Vagina (tissue), 2 donors: ENCODE data around the gene ITGA11. TPM values are rescaled to one million over a fixed set of nuclear protein-coding genes. Genes with fewer than 3 reads are reported as not detected.

Experiments
- DNase-seq, 2 donors: peaks; one replicate each; pipeline ENCODE4 v3.0.0-alpha.2; 2017; ENCODE audit errors: extremely low spot score in 2 of 2
- H3K27ac ChIP-seq: fragments of 200-600 bp; sonication (generic); one replicate; pipeline ENCODE4 v1.5.1; 2019
- H3K27me3 ChIP-seq: fragments of 200-600 bp; sonication (generic); one replicate; pipeline ENCODE4 v1.5.1; 2019
- H3K36me3 ChIP-seq, 2 donors: fragments of 200-600 bp; sonication (generic); one replicate each; pipeline ENCODE4 v1.5.1; 2017 to 2019
- H3K4me1 ChIP-seq: fragments of 200-600 bp; sonication (generic); one replicate; pipeline ENCODE4 v1.5.1; 2019
- H3K4me3 ChIP-seq, 2 donors: fragments of 200-600 bp; sonication (generic); 1 replicate in 1 of 2; 2 replicates in 1 of 2; pipeline ENCODE4 v1.5.1; 2016 to 2019
- H3K9me3 ChIP-seq: fragments of 200-600 bp; sonication (generic); one replicate; pipeline ENCODE4 v1.5.1; 2019
- POLR2A ChIP-seq, 2 donors: fragments of 450-650 bp; IDR thresholded peaks; one replicate each; pipeline ENCODE4 v1.6.1; 2017; ENCODE audit warnings: antibody characterized with exemption in 2 of 2, mild to moderate bottlenecking in 2 of 2, moderate library complexity in 2 of 2
- POLR2AphosphoS5 ChIP-seq, 2 donors: sonication (generic); formaldehyde crosslinking; IDR thresholded peaks; one replicate each; pipeline ENCODE4 v1.9.0; 2017; ENCODE audit warnings: antibody characterized with exemption in 2 of 2, mild to moderate bottlenecking in 2 of 2, low read depth in 1 of 2; ENCODE audit not compliant: insufficient read depth in 1 of 2
- intact Hi-C: fragments of 100-400 bp; cut with DNase I; formaldehyde crosslinking; loops from one replicate; pipeline ENCODE4 v1.15.1; 2023
- total RNA-seq: library from RNA; depleted of rRNA; stranded (reverse); fragments of >200 nt; gene quantifications from one replicate; pipeline ENCODE4 v1.2.3, GENCODE V29; 2016
- TF ChIP-seq, protein P1 (sequence below), 3 experiments: fragments of 450-650 bp in 2 of 3; fragments of 200-600 bp in 1 of 3; sonication (generic) in 1 of 3; IDR thresholded peaks; one replicate each; pipeline ENCODE4 v1.5.1; 2017 to 2019; ENCODE audit warnings: antibody characterized with exemption in 3 of 3, mild to moderate bottlenecking in 2 of 3, moderate library complexity in 2 of 3

Gene ITGA11
- total RNA-seq, 1 donor from 2014 or later = 15.5 TPM

DNA sequence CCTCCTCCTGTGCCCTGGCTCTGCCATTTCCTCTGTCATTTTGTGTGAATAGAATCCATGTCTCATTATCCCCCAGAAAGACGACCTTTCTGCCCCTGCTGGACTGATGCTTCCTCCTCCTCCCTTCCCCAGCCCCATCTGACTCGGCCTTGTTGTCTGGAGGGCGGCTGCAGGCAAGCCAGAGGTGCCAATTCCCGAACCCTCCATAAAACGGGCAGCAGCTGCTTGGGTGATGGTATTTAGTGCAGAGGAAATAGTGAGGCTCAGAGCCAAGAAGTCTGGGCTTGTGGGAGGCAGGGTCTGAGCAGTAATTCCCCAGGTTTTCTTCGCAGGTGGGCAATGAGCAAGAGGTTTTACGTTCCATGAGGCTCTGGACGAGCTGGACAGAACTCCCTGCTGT is 71.2 kb downstream of the ITGA11 start:
- DNase-seq = no peak
- Histone ChIP-seq H3K27ac (no peak overlapping the region), H3K36me3 (peaks cover 0 to 5% of the 10 kb centered on the region in 2 donors), H3K4me1 (peaks cover 28% of the 10 kb centered on the region), H3K4me3 (no peak overlapping the region), H3K27me3 (no peaks in the 10 kb centered on the region), H3K9me3 (no peaks in the 10 kb centered on the region)
- intact Hi-C loops = no loop called here
- TF ChIP-seq, protein P1, sequence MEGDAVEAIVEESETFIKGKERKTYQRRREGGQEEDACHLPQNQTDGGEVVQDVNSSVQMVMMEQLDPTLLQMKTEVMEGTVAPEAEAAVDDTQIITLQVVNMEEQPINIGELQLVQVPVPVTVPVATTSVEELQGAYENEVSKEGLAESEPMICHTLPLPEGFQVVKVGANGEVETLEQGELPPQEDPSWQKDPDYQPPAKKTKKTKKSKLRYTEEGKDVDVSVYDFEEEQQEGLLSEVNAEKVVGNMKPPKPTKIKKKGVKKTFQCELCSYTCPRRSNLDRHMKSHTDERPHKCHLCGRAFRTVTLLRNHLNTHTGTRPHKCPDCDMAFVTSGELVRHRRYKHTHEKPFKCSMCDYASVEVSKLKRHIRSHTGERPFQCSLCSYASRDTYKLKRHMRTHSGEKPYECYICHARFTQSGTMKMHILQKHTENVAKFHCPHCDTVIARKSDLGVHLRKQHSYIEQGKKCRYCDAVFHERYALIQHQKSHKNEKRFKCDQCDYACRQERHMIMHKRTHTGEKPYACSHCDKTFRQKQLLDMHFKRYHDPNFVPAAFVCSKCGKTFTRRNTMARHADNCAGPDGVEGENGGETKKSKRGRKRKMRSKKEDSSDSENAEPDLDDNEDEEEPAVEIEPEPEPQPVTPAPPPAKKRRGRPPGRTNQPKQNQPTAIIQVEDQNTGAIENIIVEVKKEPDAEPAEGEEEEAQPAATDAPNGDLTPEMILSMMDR (IDR thresholded peaks at IDR 0.05) = no peak
- no peak for TF ChIP-seq POLR2AphosphoS5 (IDR thresholded peaks at IDR 0.05; ENCODE audit: insufficient read depth in 1 of 2, low read depth in 1 of 2)

- Histone ChIP-seq H3K4me1 (peaks cover 31% of the 10 kb centered on the region), H3K36me3 (peaks cover 0 to 5% of the 10 kb centered on the region in 2 donors), H3K27me3 (no peaks in the 10 kb centered on the region), H3K9me3 (no peaks in the 10 kb centered on the region), H3K4me3 (no peak overlapping the region), H3K27ac (no peak overlapping the region)
- no peak for DNase-seq
- no peak for TF ChIP-seq POLR2AphosphoS5 (IDR thresholded peaks at IDR 0.05; ENCODE audit: insufficient read depth in 1 of 2, low read depth in 1 of 2)
- TF ChIP-seq, protein P1 (IDR thresholded peaks at IDR 0.05) = no peak
- intact Hi-C loops = no loop called here
Measured at GRCh38 chr15:68356778-68357177, 75.2 kb downstream of the ITGA11 start.

GRCh38 chr15:68354923-68355322 is 77.0 kb downstream of the ITGA11 start:
- TF ChIP-seq POLR2AphosphoS5 (IDR thresholded peaks at IDR 0.05; ENCODE audit: insufficient read depth in 1 of 2, low read depth in 1 of 2) (no peak), POLR2A (IDR thresholded peaks at IDR 0.05) (no peak)
- TF ChIP-seq, protein P1 (IDR thresholded peaks at IDR 0.05) = no peak
- Histone ChIP-seq H3K4me3 (no peak overlapping the region), H3K9me3 (no peaks in the 10 kb centered on the region), H3K27me3 (no peaks in the 10 kb centered on the region), H3K36me3 (peaks cover 0 to 5% of the 10 kb centered on the region in 2 donors), H3K27ac (peak overlapping the region; percentile 4), H3K4me1 (peaks cover 24% of the 10 kb centered on the region)
- intact Hi-C loops = no loop called here
- DNase-seq = no peak

GRCh38 chr15:68354268-68354667 is 77.7 kb downstream of the ITGA11 start:
- intact Hi-C loops = no loop called here
- TF ChIP-seq POLR2A (IDR thresholded peaks at IDR 0.05) (no peak), POLR2AphosphoS5 (IDR thresholded peaks at IDR 0.05; ENCODE audit: insufficient read depth in 1 of 2, low read depth in 1 of 2) (no peak)
- TF ChIP-seq, protein P1 (IDR thresholded peaks at IDR 0.05) = no peak
- DNase-seq = no peak
- H3K4me3 ChIP-seq = no peak overlapping the region
- peaks cover 0 to 5% of the 10 kb centered on the region in 2 donors for H3K36me3 ChIP-seq
- no peaks in the 10 kb centered on the region for H3K27me3 ChIP-seq
- peak overlapping the region; percentile 95 for H3K27ac ChIP-seq
- H3K4me1 ChIP-seq = peaks cover 22% of the 10 kb centered on the region
- no peaks in the 10 kb centered on the region for H3K9me3 ChIP-seq

DNA sequence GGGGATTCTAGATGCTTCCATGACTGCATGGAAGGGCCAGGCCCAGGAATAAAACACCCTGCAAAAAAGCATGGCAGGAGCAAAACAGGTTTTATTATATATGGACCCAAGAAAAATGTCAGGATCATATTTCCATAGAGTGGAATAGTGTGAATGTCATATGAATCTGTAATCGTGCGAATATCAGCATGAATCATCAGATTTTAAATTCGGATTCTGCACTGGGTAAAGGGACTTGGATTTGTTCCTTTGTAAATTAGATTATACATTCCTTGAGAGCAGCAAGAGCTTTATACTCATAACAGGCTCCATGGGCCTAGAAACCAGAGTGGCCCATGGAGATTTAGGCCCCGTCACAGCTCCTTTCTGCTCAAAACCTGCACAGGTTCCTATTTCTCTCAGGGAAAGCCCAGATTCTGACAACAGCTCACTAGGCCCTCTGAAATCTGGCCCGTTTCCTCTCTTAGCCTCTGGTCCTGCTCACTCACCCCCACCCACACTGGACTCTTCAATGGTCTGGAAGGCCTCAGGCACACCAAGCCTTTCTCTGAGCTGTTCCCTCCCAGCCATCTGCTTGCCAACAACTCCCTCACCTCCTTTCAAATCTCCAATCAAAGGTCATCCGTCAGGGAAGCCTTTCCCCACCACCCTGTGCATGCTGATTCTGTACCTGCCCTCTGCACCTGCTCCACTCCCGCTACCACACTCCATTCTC is 78.4 kb downstream of the ITGA11 start:
- H3K9me3 ChIP-seq = no peaks in the 10 kb centered on the region
- peaks cover 0 to 9% of the 10 kb centered on the region in 2 donors for H3K36me3 ChIP-seq
- H3K4me1 ChIP-seq = peaks cover 22% of the 10 kb centered on the region
- DNase-seq = no peak
- no peaks in the 10 kb centered on the region for H3K27me3 ChIP-seq
- no peak overlapping the region for H3K4me3 ChIP-seq
- intact Hi-C loops = no loop called here
- no peak for TF ChIP-seq POLR2A (IDR thresholded peaks at IDR 0.05)
- TF ChIP-seq, protein P1 (IDR thresholded peaks at IDR 0.05) = no peak
- TF ChIP-seq POLR2AphosphoS5 (IDR thresholded peaks at IDR 0.05; ENCODE audit: insufficient read depth in 1 of 2, low read depth in 1 of 2) = no peak
- peak overlapping the region; percentile 95 for H3K27ac ChIP-seq
